ENCODE data around the gene DPP6. TPM values are rescaled to one million over a fixed set of nuclear protein-coding genes. Genes with fewer than 3 reads are reported as not detected.
"Not testable (repeated sequence)": the region's sequence is repeated elsewhere in the genome, so short reads cannot be mapped to it uniquely, and the experiment has no call there.

The DPP6 gene
- total RNA-seq, 1 experiment from 2014 or later: 0.91 TPM

DNA sequence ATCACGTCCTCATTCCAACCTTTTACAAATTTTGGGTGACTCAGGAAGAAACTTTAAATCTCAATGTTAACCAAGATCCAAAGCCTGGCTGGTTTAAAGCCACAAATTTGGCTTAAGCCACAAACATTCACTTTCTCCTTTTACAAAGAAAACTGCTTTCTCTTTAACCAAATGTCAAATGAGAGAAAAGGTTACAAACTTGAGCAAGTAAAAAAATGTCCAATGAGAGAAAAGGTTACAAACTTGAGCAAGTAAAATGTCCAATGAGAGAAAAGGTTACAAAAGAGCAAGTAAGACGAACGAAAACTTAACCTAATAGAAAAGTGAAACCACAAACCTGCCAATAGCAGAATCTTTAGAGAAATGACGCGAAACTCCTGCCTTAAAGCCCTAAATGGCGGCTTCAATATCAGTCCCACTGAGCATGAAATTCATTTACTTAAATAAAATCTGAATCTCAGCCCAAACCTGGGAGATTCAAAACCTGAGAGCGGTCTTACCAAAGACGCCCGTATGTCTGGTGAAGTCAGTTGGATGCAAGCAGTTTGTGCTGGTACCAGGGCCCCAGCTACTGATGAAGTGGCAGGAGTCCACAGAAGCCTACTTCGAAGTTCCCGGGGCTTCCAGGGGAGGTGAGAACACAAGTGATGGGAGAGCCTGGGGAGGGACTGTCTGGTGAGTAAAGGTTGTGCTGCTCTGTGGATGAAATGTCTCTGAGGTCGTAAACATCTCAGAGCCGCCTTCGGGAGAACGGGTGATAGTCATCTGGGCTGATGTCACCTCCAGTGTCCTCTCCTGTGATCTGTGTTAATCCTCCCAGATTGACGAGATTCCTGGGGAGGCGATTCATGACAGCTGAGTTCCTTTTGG is 876.2 kb downstream of the DPP6 start:
- peak; percentile 80 for DNase-seq (ENCODE audit: low read depth)

DNA sequence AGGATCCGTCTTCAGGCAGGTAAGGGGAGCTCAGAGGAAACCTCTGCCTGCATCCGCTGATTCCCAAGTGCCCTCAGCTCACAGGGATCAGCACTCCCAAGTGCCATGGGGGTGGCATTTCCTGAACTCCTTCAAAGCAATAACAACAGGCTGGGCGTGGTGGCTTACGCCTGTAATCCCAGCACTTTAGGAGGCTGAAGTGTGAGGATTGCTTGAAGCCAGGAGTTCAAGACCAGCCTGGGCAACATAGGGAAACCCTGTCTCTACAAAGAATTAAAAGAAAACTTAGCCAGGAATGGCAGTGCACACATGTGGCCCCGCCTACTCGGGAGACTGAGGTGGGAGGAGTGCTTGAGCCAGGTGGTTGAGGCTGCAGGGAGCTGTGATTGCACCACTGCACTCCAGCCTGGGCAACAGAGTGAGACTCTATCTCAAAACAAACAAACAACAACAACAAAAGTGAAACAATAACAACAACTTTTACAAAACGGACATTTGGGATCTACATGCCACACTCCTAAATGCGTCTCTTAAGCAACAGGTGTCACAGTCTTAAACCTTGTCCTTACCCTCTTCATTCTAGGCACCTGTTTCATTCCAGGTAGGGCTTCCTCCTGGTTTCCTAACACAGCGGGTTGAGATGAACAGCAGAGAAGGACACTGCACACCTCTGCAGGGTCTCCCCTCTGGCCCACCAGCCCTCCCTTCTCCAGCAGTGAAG is 877.0 kb downstream of the DPP6 start:
- DNase-seq (ENCODE audit: low read depth): peak; percentile 30

DNA sequence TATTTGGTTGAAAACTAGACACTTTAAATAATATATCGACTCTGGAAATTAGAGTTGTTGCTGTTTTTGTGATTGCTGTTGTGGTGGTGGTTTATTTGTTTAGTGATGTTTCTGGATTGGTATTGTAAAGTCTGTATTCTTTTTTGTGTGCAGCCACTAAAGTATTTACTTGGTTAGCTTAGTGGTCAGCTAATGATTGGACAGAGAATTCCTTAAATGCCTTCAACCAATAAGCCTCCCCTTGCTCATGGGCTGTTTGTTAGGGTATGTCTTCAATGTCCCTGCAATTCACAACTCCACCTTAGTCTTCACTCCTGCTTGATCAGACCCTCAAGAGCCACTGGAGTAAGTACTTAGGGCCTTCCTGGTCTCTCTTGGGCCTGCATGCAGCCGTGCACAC is 879.7 kb downstream of the DPP6 start:
- no peak for DNase-seq (ENCODE audit: low read depth)

DNA sequence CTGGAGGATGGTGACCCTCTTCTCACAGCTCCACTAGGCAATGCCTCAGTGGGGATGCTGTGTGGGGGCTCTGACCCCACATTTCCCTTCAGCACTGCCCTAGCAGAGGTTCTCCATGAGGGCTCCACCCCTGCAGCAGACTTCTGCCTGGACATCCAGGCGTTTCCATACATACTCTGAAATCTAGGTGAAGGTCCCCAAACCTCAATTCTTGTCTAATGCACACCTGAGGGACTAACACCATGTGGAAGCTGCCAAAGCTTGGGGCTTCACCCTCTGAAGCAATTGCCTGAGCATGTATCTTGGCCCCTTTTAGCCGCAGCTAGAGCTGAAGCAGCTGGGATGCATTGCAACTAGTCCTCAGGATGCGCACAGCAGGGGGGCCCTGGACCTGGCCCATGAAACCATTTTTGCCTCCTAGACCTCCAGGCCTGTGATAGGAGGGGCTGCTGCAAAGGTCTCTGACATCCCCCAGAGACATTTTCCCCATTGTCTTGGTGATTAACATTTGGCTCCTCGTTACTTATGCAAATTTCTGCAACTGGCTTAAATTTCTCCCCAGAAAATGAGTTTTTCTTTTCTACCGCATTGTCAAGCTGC is 882.3 kb downstream of the DPP6 start:
- not testable (repeated sequence) for DNase-seq (ENCODE audit: low read depth)

DNA sequence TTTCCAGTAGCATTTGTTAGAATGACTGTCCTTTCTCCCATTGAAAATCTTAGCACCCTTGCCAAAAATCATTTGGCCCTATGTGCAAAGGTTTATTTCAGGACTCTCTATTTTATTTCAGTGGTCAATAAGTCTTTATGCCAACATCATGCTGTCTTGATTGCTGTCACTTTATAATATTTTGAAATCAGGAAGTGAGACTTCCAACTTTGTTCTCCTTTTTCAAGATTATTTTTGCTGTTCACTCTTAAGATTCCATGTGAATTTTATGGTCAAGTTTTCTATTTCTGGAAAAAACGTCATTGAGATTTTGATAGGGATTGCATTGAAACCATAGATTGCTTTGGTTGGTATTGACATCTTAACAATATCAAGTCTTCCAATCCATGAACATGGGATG is 885.6 kb downstream of the DPP6 start:
- DNase-seq (ENCODE audit: low read depth): no peak

DNA sequence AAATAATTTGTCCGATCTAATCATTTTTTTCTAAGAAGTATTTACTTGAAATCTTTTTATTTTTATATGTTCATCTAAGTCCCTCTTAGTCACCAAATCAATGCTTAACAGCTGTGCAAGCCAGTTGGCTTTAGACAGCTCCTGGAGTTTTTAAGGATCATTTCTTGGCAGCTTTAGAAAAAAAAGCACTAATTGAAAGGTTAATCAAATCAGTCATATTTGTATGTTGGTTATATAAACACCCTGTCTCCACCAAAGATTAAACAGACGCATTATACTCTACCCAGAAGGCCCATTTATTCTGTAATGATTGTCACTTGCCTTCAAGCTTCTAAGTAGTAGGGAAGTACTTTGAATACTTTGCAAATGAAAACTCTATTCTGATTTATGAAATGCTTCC is 890.5 kb downstream of the DPP6 start:
- DNase-seq (ENCODE audit: low read depth): no peak

Data from Daoy (cell line).